Trophoblast cell (in vitro differentiated cells and primary cell): ENCODE results near the gene XPR1.

Source experiments
- DNase-seq, 2 donors: peaks; one replicate each; pipeline ENCODE4 v3.0.0-alpha.2; 2016
- H2AFZ ChIP-seq: 2 replicates; pipeline ENCODE4 v1.6.1; 2013; ENCODE audit warnings: low read length, moderate library complexity, mild to moderate bottlenecking; ENCODE audit not compliant: insufficient read depth, poor library complexity
- H2AK5ac ChIP-seq: 2 replicates; pipeline ENCODE4 v1.6.1; 2013; ENCODE audit warnings: mild to moderate bottlenecking, low read length
- H2BK120ac ChIP-seq: 2 replicates; pipeline ENCODE4 v1.6.1; 2013; ENCODE audit warnings: low read length, mild to moderate bottlenecking, moderate library complexity; ENCODE audit not compliant: insufficient read depth, poor library complexity
- H2BK12ac ChIP-seq: 2 replicates; pipeline ENCODE4 v1.6.1; 2013; ENCODE audit warnings: mild to moderate bottlenecking, low read length, moderate library complexity
- H2BK5ac ChIP-seq: 2 replicates; pipeline ENCODE4 v1.6.1; 2013; ENCODE audit warnings: low read length, low read depth, moderate library complexity, mild to moderate bottlenecking; ENCODE audit not compliant: poor library complexity
- H3K14ac ChIP-seq: 2 replicates; pipeline ENCODE4 v1.6.1; 2013; ENCODE audit warnings: mild to moderate bottlenecking, low read length
- H3K18ac ChIP-seq: 2 replicates; pipeline ENCODE4 v1.6.1; 2013; ENCODE audit warnings: mild to moderate bottlenecking, low read length
- H3K23ac ChIP-seq: 2 replicates; pipeline ENCODE4 v1.6.1; 2013; ENCODE audit warnings: low read length
- H3K27ac ChIP-seq: 2 replicates; pipeline ENCODE4 v1.5.1; 2013; ENCODE audit warnings: low read depth, mild to moderate bottlenecking, inconsistent platforms, low read length, moderate library complexity
- H3K27me3 ChIP-seq: 2 replicates; pipeline ENCODE4 v1.6.1; 2013; ENCODE audit warnings: inconsistent platforms, mild to moderate bottlenecking, low read length, moderate library complexity; ENCODE audit not compliant: insufficient read depth
- H3K36me3 ChIP-seq, 2 experiments: 1 replicate in 1 of 2; 2 replicates in 1 of 2; pipeline ENCODE4 v1.6.1; 2013; ENCODE audit warnings: low read length in 2 of 2, mild to moderate bottlenecking in 2 of 2, moderate library complexity in 1 of 2; ENCODE audit not compliant: insufficient read depth in 2 of 2, control insufficient read depth in 1 of 2
- H3K4ac ChIP-seq: 2 replicates; pipeline ENCODE4 v1.6.1; 2013; ENCODE audit warnings: low read depth, mild to moderate bottlenecking, low read length, moderate library complexity
- H3K4me1 ChIP-seq, 2 experiments: 1 replicate in 1 of 2; 2 replicates in 1 of 2; pipeline ENCODE4 v1.6.1; 2013; ENCODE audit warnings: low read length in 2 of 2, mild to moderate bottlenecking in 2 of 2, moderate library complexity in 1 of 2; ENCODE audit not compliant: insufficient read depth in 2 of 2, control insufficient read depth in 1 of 2
- H3K4me2 ChIP-seq: 2 replicates; pipeline ENCODE4 v1.6.1; 2013; ENCODE audit warnings: inconsistent platforms, mild to moderate bottlenecking, low read length, moderate library complexity
- H3K4me3 ChIP-seq: 2 replicates; pipeline ENCODE4 v1.5.1; 2013; ENCODE audit warnings: mild to moderate bottlenecking, low read depth, low read length, inconsistent platforms
- H3K79me1 ChIP-seq: one replicate; pipeline ENCODE4 v1.6.1; 2013; ENCODE audit warnings: low read length
- H3K79me2 ChIP-seq: 2 replicates; pipeline ENCODE4 v1.6.1; 2013; ENCODE audit warnings: low read length, mild to moderate bottlenecking; ENCODE audit not compliant: control insufficient read depth, insufficient read depth, poor library complexity
- H3K9ac ChIP-seq: 2 replicates; pipeline ENCODE4 v1.6.1; 2013; ENCODE audit warnings: mild to moderate bottlenecking, low read length
- H3K9me3 ChIP-seq: 2 replicates; pipeline ENCODE4 v1.6.1; 2013; ENCODE audit warnings: low read depth, mild to moderate bottlenecking, control low read depth, inconsistent platforms, low read length; ENCODE audit not compliant: insufficient read depth
- H4K12ac ChIP-seq: 2 replicates; pipeline ENCODE4 v1.6.1; 2013; ENCODE audit warnings: low read depth, mild to moderate bottlenecking, low read length, moderate library complexity
- H4K8ac ChIP-seq: 2 replicates; pipeline ENCODE4 v1.6.1; 2013; ENCODE audit warnings: low read depth, mild to moderate bottlenecking, low read length, moderate library complexity
- H4K91ac ChIP-seq: one replicate; pipeline ENCODE4 v1.6.1; 2013; ENCODE audit warnings: low read depth, mild to moderate bottlenecking, low read length, moderate library complexity
- WGBS: extraction: QIAGEN DNeasy Blood & Tissue Kit; methylation state at CpG from one replicate; pipeline ENCODE4 v1.1.7; 2013; ENCODE audit warnings: missing lambda C conversion rate; ENCODE audit not compliant: insufficient read length, insufficient coverage; ENCODE audit errors: extremely low coverage; 5-methylcytosine and 5-hydroxymethylcytosine counted together

The XPR1 gene

DNA sequence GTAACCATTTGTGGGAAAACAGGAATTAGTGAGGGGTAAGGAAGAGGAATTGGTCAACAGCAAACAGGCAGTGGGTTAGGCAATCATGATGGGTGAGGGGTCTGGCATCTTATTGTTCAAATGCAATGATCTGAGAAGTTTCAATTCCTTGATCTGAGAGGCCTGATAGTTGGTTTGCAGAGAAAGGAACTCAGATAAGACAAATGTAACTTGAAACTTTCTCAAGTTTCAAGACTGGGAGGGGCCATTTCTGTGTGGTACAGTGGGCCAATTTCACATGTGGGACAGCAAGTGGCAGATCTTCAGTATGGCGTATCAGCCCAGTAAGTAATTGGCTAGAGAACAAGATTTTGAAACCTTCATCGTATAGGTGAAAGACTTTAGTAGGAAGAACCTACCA, 102.5 kb downstream of the XPR1 start:
- H3K9me3 ChIP-seq = peaks cover 5% of the 10 kb centered on the region
- no CpG with 5 or more reads among the region's 2 CpGs for whole genome bisulfite sequencing

DNA sequence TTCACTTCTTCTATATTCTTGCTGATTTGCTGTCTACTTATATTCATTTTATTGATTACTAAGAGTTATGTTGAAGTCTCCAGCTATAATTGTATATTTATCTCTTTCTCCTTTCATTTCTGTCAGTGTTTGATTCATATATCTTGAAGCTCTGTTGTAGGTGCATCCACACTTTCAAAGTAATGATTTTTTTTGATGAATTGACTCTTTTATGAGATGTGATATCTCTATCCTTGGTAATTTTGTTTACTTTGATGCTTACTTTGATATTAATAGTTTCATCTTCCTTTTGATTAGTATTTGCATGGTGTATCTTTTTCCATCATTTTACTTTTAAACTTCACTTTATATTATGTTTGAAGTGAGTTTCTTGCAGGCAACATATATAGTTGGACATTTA, 110.8 kb downstream of the XPR1 start:
- Histone ChIP-seq H3K4ac (no peak overlapping the region), H4K8ac (no peak overlapping the region), H3K4me3 (no peak overlapping the region), H3K4me1 (no peaks in the 10 kb centered on the region), H2BK120ac (no peak overlapping the region), H2BK12ac (no peak overlapping the region), H3K36me3 (no peaks in the 10 kb centered on the region), H3K23ac (no peak overlapping the region), H3K79me1 (no peaks in the 10 kb centered on the region), H3K27ac (no peak overlapping the region), H3K4me2 (no peak overlapping the region), H4K12ac (no peak overlapping the region), H2AK5ac (no peak overlapping the region), H3K9me3 (no peaks in the 10 kb centered on the region), H4K91ac (no peak overlapping the region), H3K18ac (no peak overlapping the region), H3K9ac (no peak overlapping the region), H2AFZ (no peak overlapping the region), H2BK5ac (no peak overlapping the region), H3K14ac (no peak overlapping the region), H3K27me3 (no peaks in the 10 kb centered on the region), H3K79me2 (no peaks in the 10 kb centered on the region)
- no peak for DNase-seq

More for the DNA sequence above, 102.5 kb downstream of the XPR1 start:
- H3K4me2 ChIP-seq = no peak overlapping the region
- H3K18ac ChIP-seq = no peak overlapping the region
- no peak overlapping the region for H3K4me3 ChIP-seq
- no peak overlapping the region for H3K14ac ChIP-seq
- no peak overlapping the region for H2BK5ac ChIP-seq
- no peak overlapping the region for H4K91ac ChIP-seq
- H2BK120ac ChIP-seq = no peak overlapping the region
- no peaks in the 10 kb centered on the region for H3K79me2 ChIP-seq
- H3K23ac ChIP-seq = no peak overlapping the region
- H3K36me3 ChIP-seq = peaks cover 0 to 5% of the 10 kb centered on the region in 2 experiments
- no peak overlapping the region for H3K9ac ChIP-seq
- no peak overlapping the region for H4K8ac ChIP-seq
- H3K4ac ChIP-seq = no peak overlapping the region
- no peak overlapping the region for H3K27ac ChIP-seq
- peaks cover 0 to 1% of the 10 kb centered on the region in 2 experiments for H3K4me1 ChIP-seq
- H2BK12ac ChIP-seq = no peak overlapping the region
- no peak for DNase-seq
- no peak overlapping the region for H4K12ac ChIP-seq
- no peaks in the 10 kb centered on the region for H3K79me1 ChIP-seq
- H2AK5ac ChIP-seq = no peak overlapping the region
- H2AFZ ChIP-seq = no peak overlapping the region
- H3K27me3 ChIP-seq = no peaks in the 10 kb centered on the region

DNA sequence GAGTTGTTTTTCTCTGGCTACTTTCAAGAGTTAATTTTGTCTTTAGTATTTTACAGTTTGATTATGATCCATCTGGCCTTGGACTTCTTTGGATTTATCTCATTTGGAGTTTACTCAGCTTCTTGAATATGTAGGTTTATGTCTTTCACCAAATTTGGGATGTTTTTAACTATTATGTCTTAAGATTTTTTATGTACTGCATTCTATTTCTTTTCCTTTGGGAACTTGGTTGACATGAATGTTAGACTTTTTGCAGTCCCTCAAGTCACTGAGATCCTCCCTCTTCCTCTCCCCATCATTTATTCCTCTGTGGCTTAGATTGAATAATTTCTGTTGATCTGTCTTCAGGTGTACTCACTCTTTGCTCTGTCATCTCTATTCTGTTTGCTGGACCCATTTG, 112.0 kb downstream of the XPR1 start:
- Histone ChIP-seq H2BK12ac (no peak overlapping the region), H3K79me2 (no peaks in the 10 kb centered on the region), H2BK5ac (no peak overlapping the region), H2AK5ac (no peak overlapping the region), H3K9me3 (no peaks in the 10 kb centered on the region), H3K9ac (no peak overlapping the region), H3K79me1 (no peaks in the 10 kb centered on the region), H3K4ac (no peak overlapping the region), H4K12ac (no peak overlapping the region), H3K4me3 (no peak overlapping the region), H3K18ac (no peak overlapping the region), H3K4me2 (no peak overlapping the region), H3K27me3 (no peaks in the 10 kb centered on the region), H3K4me1 (no peaks in the 10 kb centered on the region), H2AFZ (no peak overlapping the region), H3K14ac (no peak overlapping the region), H3K23ac (no peak overlapping the region), H3K27ac (no peak overlapping the region), H2BK120ac (no peak overlapping the region), H4K91ac (no peak overlapping the region), H4K8ac (no peak overlapping the region), H3K36me3 (no peaks in the 10 kb centered on the region)
- DNase-seq = no peak

DNA sequence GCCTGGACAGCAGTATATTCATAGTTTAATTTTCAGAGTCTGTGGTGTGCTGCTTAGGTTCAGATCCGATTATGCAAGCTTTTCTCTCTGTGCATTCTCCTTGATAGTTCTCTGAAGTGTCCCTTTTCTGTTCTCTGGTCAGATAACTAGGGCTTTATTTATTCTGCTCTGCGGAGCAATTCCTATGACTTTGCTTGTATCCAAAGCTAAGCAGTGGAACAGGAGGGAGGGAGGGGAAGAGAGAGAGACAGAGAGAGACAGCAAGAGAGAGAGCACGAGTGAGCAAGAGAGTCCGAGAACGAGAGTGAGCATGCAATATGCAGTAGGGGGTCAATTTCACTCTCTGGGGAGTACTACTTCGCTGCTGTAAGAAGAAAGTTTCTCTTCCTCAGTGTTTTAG, 113.3 kb downstream of the XPR1 start:
- Histone ChIP-seq H3K79me2 (no peaks in the 10 kb centered on the region), H3K79me1 (no peaks in the 10 kb centered on the region), H3K4me3 (no peak overlapping the region), H3K36me3 (no peaks in the 10 kb centered on the region), H2BK12ac (no peak overlapping the region), H3K9me3 (no peaks in the 10 kb centered on the region), H2BK120ac (no peak overlapping the region), H3K27me3 (no peaks in the 10 kb centered on the region), H3K4ac (no peak overlapping the region), H3K14ac (no peak overlapping the region), H4K8ac (no peak overlapping the region), H4K91ac (no peak overlapping the region), H3K18ac (no peak overlapping the region), H2AFZ (no peak overlapping the region), H4K12ac (no peak overlapping the region), H3K4me1 (no peaks in the 10 kb centered on the region), H3K27ac (no peak overlapping the region), H3K23ac (no peak overlapping the region), H3K9ac (no peak overlapping the region), H3K4me2 (no peak overlapping the region), H2BK5ac (peak overlapping the region; percentile 49), H2AK5ac (no peak overlapping the region)
- no peak for DNase-seq
- WGBS = no CpG with 5 or more reads among the region's 6 CpGs

DNA sequence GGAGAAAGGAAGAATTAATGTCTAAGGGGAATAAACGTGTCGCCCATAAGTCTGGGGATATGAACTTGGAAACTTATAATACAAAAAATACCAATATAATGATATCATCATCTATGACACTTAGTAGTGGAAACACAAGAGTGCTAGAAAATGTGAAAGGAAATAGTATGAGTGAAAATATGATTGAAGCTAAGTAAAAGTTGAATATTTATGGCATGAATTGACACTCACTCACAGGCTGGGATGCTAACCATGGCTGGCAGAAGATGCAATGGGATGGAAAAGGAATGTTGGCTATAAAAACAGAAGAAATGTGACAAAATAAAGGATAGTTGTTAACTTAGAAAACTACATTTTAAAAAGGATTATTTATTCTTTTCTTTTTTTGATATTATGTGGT, 120.1 kb downstream of the XPR1 start:
- Histone ChIP-seq H3K9me3 (no peaks in the 10 kb centered on the region), H3K4me1 (no peaks in the 10 kb centered on the region), H2AK5ac (no peak overlapping the region), H3K27ac (no peak overlapping the region), H2BK5ac (no peak overlapping the region), H3K23ac (no peak overlapping the region), H2BK12ac (no peak overlapping the region), H3K4me2 (no peak overlapping the region), H3K4me3 (no peak overlapping the region), H4K8ac (no peak overlapping the region), H3K79me1 (no peaks in the 10 kb centered on the region), H2AFZ (no peak overlapping the region), H3K9ac (no peak overlapping the region), H3K4ac (no peak overlapping the region), H2BK120ac (no peak overlapping the region), H3K79me2 (no peaks in the 10 kb centered on the region), H3K14ac (no peak overlapping the region), H4K12ac (no peak overlapping the region), H3K27me3 (no peaks in the 10 kb centered on the region), H3K18ac (no peak overlapping the region), H3K36me3 (no peaks in the 10 kb centered on the region), H4K91ac (no peak overlapping the region)
- no peak for DNase-seq
- WGBS = no CpG with 5 or more reads among the region's 2 CpGs
